HG02840 (cell line): Measurements from ENCODE around the gene COX17.

Source experiments
- ATAC-seq: cut with Tn5 transposase; IDR thresholded peaks from one replicate; pipeline ENCODE4 v1.9.1; 2021; ENCODE audit warnings: mild to moderate bottlenecking, moderate library complexity, moderate number of reproducible peaks; ENCODE audit not compliant: unreplicated experiment, low FRiP score

The COX17 gene

DNA sequence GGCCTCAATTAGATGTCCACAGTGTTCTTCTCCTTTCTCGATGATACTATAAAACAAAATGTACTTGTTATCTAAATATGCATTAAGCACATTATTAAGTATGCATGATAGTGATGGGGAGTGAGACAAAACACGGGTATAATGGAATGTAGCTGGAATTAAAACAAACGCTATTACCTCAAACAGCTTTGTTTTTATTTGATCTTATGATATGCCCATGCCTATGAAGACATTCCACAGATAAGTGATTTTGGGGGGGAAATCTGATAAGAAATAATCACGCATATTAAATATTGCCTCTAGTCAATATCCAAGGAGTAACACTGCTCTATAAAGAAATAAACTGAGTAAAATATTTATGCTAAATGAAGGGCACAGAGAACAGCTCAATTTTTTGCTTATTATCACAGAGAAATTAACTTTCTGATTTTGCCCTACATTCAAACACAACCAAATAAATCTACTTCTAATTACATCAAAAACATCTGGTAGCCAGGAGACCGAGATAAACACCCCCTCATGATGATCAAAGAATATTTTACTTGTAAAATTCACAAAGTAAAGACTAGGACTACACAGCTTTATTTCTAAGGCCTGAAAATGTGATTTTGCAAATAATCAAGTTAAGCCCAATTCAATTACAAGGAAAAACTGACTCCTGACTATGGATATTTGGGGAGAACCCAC is 1.9 kb downstream of the COX17 start:
- no peak for ATAC-seq

DNA sequence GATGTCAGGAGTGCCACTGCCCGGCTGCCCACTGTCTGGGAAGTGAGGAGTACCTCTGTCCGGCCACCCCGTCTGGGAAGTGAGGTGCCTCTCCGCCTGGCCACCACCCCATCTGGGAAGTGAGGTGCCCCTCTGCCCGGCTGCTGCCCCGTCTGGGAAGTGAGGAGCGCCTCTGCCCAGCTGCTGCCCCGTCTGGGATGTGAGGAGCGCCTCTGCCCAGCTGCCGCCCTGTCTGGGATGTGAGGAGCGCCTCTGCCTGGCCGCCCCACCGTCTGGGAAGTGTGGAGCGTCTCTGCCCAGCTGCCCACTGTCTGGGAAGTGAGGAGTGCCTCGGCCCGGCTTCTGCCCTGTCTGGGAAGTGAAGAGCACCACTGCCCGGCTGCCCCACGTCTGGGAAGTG is 3.3 kb downstream of the COX17 start:
- no peak for ATAC-seq

DNA sequence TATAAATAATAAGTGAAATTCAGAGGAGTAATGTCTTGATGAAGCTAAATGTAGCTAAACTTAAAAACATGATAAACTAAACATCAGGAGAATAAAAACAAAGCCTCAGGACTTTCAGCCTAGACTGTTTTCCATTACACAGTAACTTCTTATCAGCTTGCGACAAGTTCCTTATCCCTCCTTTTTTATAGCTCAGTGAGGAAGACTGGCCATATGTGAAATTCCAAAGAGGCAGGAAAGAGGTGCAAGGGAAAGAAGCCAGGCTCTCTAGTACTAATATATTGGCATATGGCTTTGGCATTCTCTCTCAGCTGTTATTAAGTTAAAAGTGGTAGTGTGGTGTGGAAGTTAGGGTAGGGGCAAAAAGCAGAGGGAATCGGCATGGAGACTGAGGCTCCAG is 4.4 kb downstream of the COX17 start:
- no peak for ATAC-seq

DNA sequence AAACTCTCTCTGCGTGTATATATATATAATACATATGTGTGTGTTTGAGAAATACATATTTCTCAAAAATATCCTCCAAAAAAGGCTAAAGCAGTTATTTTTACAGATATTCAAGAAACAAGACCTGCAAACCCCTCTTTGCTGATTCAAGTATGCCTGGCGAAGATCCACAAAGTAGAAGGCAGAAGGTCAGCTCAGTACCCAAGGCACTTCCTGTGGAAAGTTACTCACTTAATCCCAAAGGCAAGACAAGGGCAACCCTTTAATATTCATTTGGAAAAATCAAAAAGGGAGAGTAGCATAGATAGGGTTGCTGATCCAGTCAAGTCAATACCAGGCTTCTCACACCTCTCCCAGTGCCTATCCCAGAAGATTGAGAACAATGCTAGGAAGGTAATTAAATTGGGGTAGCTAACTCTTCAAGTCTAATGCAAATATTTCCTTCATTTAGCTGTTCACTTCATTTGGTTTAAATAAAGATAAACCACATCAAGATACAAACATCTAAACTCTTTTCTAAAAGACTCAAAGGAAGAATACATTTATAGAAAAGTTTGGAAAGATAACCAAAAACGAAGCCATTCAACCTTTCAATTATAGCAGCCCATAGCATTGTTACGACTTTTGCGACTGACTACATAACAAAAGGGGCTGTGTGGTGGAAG is 7.2 kb downstream of the COX17 start:
- ATAC-seq = no peak

DNA sequence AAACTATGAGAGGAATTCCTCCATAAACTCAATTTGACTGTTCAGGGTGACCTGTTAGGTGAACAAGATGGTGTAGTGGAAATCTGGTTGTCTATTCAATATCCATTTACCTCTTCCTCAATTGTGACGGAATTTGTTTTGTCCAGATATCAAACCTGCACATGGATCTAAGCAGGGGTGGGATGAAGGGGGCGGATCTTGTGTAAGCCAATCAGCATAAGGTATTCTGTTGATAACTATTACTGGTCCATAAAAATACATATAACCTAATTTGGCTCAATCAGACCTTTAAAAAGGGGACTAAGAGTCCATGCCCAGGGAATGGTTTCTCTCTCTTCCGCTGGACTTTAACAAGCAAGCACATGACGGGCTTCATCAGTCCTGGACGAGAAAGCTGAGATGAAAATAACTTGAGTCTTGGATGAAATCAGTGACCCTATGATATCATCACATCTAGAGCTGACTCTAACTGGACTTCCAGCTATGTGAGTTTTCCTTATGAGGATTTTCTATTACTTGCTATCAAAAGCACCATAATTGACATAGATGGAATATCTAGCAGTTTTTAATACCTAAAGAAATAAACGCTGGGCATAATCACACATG is 11.1 kb downstream of the COX17 start:
- ATAC-seq = no peak

DNA sequence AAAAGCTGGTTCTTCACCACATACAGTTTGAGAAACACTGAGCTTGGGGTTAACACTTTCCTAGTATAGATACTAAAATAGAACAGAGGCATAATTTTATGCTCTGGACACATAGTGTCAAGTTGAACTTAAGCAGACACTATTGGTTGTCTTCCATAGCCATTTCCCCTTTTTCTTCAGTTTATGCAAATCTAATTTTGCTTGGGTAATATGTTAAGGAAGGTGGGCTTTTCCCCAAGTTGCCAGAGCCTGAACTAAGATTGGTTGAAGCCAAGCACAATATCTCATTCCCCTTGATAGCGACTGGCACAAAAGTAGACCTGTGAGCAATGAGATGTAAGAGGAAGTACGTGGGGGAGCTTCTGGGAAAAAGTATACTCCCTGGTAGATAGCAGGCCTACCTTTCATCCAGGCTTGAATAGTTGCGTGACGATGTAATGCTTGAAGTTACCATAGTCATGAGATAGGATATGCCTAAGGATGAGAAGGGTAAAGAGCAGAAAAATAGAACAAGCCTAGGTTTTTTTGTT is 12.3 kb downstream of the COX17 start:
- no peak for ATAC-seq

DNA sequence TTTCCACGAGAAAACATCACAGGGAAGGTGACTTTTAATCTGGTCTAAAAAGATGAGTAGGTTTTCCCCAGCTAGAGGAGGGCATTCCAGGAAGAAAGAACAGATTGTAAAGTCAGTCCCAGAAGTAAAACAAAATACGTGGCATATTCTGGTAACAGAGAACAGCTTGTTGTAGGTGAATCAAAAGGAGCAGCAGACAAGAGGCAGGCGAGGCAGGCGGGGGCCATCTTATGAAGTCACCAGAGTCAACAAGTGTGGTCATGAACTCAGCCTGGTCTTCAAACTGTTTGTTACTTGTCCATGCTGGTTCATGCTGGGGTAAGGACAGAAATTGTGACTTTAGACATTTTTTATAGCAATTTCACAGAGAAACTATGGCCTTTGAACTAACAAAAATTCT is 12.8 kb downstream of the COX17 start:
- no peak for ATAC-seq

DNA sequence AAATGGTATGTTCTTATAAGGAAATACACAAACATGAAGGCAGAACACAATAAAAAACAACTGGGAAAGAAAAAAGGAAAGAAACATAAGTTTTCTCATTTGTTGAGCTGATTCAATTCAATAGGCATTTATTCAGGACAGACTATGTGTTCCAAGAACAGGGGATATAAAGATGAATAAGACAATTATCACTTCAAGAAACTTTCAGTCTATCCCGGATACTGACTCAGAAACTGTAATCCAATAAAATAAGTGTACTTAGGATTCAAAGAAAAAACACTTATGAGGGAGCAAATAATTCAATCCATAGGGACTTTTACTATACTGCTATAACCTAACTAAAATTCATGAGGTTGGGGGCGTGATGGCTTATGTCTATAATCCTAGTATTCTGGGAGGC is 13.3 kb downstream of the COX17 start:
- no peak for ATAC-seq

DNA sequence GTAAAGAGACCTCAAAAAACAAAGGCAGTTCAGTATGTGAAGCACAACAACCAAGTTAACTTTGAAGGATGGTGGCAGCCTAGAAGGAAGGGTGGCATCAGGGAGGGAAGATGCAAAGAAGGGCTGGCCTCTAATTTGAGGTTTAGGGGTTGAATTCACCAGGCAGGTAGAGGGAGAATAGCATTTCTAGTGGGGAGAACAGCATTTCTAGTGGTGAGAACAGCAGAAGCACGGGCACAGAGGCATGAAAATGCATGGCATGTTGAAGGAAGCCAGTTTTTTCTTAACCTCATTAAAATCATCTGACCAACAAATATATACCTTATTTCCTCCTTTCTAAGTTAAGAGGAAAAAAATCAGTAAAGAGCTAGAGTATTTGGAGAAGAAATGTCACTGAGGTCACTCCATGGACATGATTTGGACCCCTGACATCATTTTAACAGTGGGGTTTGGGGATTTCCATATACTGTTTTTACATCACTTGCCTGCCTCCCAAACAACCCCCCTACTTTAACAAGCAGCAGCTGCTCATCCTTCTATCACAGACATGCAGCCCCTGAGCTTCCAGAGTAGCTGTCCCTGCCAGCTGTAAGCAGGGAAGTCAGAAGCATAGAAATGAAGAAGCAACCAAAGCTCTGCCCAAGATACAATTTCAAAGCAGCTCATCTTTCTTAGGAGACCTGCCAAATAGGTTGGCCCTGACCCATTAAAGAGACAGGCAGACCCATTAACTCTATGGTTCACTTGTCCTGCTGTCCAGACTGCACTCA is 14.4 kb downstream of the COX17 start:
- no peak for ATAC-seq

DNA sequence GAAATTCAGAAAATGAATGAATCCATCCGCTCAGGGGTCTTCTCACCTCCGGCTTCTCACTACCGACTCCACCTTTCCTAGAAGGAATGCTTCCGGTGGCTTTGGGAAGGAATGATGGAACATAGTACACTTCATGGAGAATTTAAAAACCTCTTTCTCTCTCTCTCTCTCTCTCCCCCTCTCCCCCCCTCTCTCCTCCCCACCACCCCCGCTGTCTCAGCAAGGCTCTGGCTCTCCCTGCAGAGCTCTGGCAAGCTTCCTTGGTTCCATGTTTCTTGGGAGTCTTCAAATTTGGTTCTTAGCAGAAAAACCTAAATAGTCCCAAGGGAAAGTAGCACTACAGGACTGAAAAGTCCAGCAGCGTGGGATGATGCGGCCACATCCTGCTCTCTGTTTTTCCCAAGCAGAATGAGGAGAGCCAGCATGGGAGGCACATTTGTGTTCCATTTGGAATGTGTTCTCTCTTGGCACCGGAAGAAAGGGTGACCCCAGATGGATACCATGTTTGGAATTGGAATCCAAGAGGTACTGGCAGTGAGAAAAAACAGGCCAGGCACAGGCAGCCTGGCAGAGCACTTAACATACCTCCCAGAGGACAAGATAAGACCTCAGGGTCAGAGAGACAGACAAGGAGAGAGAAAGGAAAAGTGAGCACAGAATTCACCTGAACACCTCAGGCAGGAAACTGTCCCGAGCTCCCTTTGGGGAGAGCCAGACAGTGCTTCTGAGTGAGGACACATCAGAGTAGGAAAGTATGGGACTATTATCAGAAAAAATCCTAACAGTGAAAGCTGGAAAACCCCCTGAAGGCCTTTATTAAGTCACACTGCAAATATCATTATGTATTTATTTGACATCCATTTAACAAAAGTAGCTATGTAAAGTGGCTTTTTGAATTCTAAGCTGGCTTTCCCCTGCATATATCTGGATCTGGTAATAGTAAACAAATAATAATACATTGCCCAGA is 16.4 kb downstream of the COX17 start, which contains the start of gene POPDC2:
TSS of gene POPDC2 (minus strand) at position 116 of the 967 bp plus-strand sequence. CDS start 166 bp downstream, outside the sequence.
- ATAC-seq = no peak

DNA sequence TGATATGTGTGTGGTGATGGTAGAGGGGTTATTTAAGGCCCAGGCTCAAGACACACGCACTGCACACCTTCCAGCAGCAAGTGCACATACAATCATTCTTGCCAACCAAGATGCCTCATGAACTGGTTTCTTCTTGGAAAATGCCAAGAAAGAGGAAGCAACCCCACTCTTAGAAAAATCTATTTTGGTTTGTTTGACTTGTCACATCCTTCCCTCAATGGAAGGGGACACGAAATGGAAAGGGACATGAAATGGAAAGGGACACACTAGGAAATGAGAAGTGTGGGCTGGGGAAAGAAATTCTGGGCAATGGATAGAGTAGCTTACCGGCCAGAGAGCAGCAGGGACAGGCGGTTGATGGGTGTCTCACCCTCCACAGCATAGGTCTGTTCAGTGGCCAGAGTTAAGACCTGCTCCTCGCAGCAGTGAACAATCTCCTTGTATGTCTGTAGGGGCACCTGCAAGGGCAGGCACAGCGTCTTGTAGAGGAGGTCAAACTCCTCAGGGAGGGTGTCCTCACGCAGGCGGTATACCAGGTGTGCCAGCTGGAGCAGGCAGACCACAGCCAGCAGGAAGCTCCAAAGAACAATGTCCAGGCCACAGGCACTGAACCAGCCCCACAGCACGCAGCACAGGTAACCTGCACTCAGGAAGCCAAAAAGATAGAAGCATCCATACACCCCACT is 17.5 kb downstream of the COX17 start:
- no peak for ATAC-seq

DNA sequence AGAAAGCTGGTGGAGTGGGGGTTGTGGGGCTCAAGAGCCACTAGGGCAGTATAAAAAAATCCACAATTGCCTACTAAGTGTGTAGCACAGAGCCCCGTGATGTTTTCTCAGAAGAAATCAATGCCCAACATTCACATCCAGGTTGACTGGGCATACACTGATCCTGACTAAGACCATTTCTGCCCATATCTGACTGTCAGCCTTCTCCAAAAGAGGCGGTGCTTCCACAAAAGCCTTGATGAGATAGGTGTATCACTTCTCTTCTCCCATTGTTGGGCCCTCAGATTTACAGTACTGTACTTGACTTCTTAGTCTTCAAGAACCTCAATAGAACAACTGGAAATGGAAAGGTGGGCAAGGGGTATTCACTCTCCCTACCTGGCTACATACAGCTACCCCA is 18.2 kb downstream of the COX17 start:
- ATAC-seq = no peak

DNA sequence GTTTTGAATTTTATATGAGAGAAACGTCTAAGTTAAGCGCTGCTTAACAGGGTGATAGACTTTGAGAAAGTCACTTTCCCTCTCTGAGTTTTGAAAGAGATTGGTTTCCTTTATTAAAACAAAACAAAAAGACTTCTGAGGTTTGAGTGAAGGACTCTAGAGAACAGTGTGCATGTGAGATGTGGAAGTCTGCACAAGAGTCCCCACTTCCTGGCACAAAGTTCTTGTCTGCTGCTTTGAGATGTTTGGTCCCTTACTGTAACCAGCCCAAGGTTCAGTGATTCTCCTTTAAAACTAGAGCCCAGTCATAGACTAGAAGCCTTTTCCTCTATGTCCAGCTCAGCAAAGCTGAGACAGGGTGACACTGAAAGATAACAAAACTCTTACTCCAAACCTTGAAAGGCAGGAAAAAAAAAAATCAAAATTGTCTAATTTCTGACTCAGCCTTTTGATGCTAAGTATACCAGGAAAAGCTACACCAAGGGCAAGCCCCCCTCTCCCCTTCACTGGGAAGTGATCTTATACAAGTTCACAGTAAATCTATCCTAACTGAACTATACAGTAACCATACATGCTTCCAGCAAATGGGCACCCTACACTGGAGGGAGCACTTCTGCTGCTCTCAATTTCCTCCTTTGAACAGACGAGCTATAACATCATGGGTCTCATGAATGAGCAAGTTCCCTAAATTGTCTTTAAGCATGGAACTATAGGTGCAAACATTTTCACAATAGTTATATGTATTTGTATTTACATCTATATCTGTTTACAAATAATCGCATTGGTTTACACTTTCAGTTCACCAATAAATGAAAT is 19.1 kb downstream of the COX17 start:
- ATAC-seq = no peak

DNA sequence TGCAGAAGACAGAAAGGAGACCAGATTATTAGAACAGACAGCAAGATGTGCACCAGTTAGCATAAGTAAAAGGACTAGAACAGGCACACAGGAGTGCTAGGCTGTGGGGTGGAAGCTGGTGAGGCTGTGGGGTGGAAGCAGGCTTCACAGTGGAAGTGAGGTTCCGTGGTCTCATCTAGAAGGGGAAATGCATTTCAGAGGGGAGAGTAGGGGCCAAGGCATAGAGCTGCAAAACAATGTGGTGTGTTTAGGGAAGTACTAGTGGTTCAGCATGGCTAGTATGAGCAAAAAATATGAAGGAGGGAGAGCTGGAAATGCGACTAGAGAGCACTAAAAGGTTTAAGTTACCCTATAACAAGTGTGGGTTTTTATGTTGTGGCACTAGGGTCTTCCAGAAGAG is 23.3 kb downstream of the COX17 start:
- ATAC-seq = no peak

DNA sequence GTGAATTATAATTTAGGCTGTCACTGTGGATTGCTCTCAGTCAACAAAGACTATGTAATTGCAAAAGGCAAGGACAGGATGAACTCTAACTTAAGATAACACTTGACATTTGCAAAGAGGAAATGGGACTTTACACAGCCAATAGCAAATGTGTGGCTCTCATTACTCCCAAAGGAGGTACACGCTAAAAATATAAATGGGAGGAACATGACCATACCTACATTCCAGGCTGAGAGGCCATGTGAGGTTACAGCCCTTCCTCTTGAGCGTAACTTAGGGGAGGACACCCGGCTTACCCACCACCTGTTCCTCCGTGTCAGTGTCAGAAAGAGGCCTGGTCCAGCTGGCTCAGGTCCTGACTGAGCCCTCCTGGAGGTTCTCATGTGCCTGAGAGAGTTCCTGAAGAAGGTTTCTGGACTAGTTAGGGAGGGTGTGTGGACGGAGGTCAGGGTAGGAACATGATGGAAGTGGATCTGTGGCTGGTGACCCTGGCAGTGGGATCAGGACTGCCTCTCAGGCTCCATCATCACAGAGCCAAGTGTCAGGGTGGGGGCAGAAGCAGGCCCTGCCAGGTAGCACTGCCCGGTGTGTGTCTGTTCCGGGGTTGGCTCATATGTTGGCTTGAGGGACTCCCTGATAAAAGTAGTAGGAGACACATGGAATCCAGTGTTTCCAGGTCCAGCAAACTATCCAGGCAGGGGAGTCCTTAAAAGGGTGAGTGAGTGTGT is 24.7 kb downstream of the COX17 start:
- no peak for ATAC-seq

DNA sequence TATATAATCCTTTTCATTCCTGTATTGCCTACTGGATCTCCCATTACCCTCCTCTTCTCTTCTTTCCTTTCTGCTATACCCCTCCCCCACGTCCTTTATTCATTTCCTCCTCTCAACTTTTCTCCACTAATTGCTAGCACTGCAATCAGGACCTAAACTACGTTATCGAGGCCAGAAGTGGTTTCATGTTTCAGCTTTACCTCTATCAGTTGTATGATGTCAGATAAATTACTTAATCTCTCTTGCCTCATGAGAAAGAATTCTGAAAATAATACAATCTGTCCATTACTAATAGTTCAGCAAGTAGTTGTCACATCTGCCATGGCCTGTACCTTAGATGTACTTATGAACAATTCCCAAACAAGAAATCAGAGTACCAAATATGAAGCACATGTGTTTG is 27.4 kb downstream of the COX17 start:
- no peak for ATAC-seq

DNA sequence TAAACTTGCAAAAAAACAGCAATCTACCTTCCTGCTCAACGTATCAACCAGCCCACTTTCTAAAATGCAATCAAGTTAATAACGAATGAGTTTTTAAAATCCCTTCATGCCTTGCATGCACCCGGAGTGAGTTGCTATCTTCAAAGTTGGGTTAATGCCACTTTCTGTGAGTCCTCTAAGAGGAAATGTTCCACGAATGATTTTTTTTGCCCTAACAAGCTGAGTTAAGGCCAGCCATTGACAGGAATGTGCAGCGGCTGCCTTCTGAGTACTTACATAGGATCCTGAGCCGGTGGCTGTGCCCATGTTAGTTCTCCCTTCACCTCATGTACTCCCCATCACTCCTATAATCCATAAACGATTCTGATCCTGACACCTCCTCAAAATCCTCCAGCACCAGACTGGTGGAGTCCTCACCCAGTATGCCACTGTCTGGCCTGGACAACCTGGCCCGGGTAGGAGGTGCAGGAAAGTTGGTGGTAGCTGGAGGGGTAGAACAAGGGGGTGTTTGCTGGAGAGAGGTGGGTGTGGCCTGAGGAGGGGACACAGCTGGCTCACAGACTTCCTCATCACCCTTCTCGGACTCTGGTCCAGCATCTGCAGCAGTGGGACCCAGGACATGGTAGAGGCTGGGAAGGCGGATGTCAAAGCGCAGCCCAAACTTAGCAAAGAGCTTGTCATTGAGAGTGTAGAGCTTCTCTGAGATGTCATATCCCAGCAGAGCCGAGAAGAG is 29.2 kb downstream of the COX17 start:
- no peak for ATAC-seq
